GM10248 (cell line): ENCODE measurements around the gene DIP2C.

Experiments
- CTCF ChIA-PET: fragments of 300-600 bp; sonication (Branson Sonifier 250); formaldehyde crosslinking; extraction: SDS; loops from one replicate; lab custom pipeline; 2021; ENCODE audit warnings: antibody characterized with exemption; lab: Yijun Ruan, JAX
- POLR2A ChIA-PET: fragments of 350-650 bp; sonication (Branson Sonifier 250); formaldehyde crosslinking; extraction: SDS; loops from one replicate; lab custom pipeline; 2020; ENCODE audit warnings: antibody characterized with exemption; lab: Yijun Ruan, JAX
- DNase-seq: peaks from one replicate; pipeline ENCODE4 v3.0.0; 2012; ENCODE audit errors: extremely low spot score
- TF ChIP-seq, protein P1 (sequence below): IDR thresholded peaks from 2 replicates; pipeline ENCODE4 v1.5.1; 2012; ENCODE audit warnings: mild to moderate bottlenecking, low read depth; ENCODE audit errors: extremely low read depth, missing control alignments, control extremely low read depth

DIP2C gene

DNA sequence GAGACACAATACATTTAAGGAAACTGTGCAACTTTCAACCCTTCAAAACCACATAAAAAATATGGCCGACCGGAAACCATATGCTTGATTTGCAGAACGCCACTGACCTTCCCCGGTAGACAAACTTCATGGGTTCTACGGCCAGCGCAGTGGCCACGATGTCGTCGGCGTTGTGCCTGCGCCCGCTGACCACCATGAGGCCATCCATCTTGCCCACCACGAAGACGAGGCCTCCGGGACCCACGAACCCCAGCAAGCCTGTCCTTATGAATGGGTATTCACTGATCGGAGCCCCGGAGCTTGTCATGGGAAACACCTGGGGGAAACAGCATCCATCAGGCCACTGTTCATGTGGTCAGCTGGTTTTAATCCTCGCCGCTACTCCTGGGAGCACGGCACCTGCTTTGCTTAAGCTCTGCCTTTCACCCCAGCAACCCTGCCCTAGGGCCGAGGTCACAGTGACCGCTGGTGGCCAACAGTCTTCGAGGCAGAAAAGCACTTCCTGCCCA is 325.1 kb downstream of the DIP2C start:
- TF ChIP-seq, protein P1, sequence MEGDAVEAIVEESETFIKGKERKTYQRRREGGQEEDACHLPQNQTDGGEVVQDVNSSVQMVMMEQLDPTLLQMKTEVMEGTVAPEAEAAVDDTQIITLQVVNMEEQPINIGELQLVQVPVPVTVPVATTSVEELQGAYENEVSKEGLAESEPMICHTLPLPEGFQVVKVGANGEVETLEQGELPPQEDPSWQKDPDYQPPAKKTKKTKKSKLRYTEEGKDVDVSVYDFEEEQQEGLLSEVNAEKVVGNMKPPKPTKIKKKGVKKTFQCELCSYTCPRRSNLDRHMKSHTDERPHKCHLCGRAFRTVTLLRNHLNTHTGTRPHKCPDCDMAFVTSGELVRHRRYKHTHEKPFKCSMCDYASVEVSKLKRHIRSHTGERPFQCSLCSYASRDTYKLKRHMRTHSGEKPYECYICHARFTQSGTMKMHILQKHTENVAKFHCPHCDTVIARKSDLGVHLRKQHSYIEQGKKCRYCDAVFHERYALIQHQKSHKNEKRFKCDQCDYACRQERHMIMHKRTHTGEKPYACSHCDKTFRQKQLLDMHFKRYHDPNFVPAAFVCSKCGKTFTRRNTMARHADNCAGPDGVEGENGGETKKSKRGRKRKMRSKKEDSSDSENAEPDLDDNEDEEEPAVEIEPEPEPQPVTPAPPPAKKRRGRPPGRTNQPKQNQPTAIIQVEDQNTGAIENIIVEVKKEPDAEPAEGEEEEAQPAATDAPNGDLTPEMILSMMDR = no peak
- DNase-seq = no peak
- ChIA-PET CTCF (interaction anchor here (1.0 to 2.1 kb wide), 2 partner anchors 10 to 11 kb away, joined by 3 to 6 read pairs; no protein-coding TSS in a partner anchor), POLR2A (no interaction called here)

GRCh38 chr10:363152-363551 is 326.3 kb downstream of the DIP2C start:
- TF ChIP-seq, protein P1 = no peak
- DNase-seq = no peak
- POLR2A ChIA-PET = no interaction called here
- CTCF ChIA-PET = interaction anchor here (0.8 to 2.1 kb wide), 3 partner anchors 10 to 13 kb away, joined by 3 to 6 read pairs (median 4); no protein-coding TSS in a partner anchor

GRCh38 chr10:361203-362081 is 328.0 kb downstream of the DIP2C start:
- ChIA-PET POLR2A (no interaction called here), CTCF (no interaction called here)
- TF ChIP-seq, protein P1 = no peak
- no peak for DNase-seq

GRCh38 chr10:360653-361052 is 328.8 kb downstream of the DIP2C start:
- ChIA-PET CTCF (no interaction called here), POLR2A (no interaction called here)
- TF ChIP-seq, protein P1 = no peak
- DNase-seq = no peak

GRCh38 chr10:359762-360161 is 329.7 kb downstream of the DIP2C start:
- DNase-seq = no peak
- TF ChIP-seq, protein P1 = no peak
- POLR2A ChIA-PET = no interaction called here
- CTCF ChIA-PET = no interaction called here

GRCh38 chr10:359093-359492 is 330.4 kb downstream of the DIP2C start:
- TF ChIP-seq, protein P1 = no peak
- DNase-seq = no peak
- CTCF ChIA-PET = no interaction called here
- POLR2A ChIA-PET = no interaction called here
